HPDE6-E6E7 (cell line): ENCODE measurements around the gene DNAH17.

ENCODE experiments used
- DNase-seq: peaks from one replicate; pipeline ENCODE4 v3.0.0; 2011; ENCODE audit warnings: missing footprints; ENCODE audit errors: extremely low spot score

The DNAH17 gene

GRCh38 chr17:78577296-78577695 lies at the start of gene DNAH17:
Gene DNAH17, minus strand, starts transcription at chr17:78577396. Its CDS starts 2,339 bp downstream, at chr17:78575057.
- no peak for DNase-seq

GRCh38 chr17:78624324-78625151 lies 47.3 kb upstream of the DNAH17 start:
- no peak for DNase-seq

- no peak for DNase-seq
Observed at GRCh38 chr17:78623541-78623940, 46.3 kb upstream of the DNAH17 start.

DNA sequence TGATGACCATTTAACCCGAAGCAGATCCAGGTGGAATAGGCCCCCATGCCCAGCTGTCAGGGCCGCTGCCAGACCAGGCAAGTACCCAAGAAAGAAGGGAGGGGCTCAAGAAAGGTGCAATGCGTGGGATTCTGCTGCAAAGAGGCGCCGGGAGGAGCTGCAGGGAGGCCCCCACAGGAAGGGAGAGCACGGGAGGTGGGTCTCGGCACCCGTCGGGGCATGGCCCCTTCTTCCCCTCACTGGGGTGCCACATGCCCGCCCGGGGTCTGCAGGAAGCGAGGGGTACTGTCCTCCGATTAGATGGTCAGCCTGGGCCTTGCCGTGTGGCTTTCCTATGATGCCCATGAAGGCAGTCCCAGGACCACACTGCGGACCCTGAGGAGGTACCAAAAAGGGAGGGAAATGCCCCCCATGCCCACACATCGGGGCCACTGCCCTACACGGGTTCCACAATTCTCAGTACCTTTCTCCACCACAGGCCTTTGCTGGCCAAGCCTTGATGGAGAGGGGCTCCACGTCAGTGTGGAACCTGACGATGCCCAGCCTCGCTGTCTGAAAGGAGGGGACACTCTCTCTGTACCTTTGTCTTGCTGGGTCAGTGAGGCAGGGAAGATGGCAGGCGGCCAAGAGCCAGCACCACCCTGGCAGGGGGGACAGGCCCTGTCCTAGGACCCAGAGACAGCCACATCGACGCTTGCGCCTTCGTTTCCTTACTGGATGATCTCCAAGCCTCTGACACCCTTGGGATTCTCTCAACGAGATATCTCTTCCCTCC lies 45.5 kb upstream of the DNAH17 start:
- DNase-seq: no peak

GRCh38 chr17:78621720-78622490 lies 44.7 kb upstream of the DNAH17 start:
- no peak for DNase-seq

DNA sequence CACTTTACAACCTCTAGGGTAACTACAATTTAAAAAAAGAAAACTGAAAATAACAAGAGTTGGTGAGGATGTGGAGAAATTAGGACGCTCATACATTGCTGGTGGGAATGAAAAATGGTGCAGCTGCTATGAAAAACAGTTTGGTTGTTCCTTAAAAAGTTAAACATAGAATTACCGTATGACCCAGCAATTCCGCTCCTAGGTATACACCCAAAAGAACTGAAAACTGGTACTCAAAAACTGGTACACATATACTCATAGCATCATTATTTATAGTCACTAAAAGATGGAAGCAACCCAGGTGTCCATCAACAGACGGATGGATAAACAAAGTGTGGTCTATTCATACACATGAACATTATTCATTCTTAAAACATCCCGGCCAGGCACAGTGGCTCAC lies 42.9 kb upstream of the DNAH17 start:
- DNase-seq: no peak

- DNase-seq: no peak
Observed at GRCh38 chr17:78619334-78619733, 42.1 kb upstream of the DNAH17 start.

DNA sequence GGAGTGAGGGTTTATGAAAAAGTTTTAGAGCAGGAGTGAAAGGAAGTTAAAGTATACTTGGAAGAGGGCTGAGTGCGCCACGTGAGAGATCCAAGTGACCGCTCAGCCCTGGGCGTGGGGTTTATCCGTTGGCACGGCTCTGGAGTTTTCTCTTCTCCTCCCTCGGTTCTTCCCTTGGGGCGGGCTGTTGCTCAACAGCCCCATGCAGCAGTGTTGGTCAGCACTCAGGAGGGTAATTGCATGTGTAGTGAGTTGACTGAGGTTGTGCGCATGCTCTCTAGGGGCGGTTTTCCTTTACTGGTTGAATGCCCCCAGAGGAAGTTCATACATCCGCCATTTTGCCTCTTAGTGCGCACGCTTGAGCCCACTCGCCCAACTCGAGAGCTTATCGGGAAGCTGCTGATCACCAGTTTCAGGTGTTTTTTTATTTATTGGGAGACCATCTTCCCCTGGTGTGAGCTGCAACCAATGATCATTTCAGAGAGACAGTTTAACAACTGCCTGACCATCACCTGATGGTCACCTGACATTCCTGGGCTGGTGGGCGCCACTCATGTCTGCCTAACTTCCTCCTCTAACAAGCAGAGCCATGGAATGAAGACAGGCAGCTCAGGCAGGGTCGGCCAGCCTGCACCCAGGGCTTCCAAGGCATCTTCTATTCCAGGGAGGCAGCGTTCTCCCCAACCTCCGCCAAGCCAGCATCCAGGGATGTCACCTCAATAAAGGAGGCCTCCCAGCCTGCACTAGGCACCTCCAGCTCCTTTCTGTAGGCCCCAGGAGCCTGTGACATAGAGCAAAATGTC lies 41.3 kb upstream of the DNAH17 start:
- DNase-seq: no peak

GRCh38 chr17:78617511-78618061 lies 40.4 kb upstream of the DNAH17 start:
- DNase-seq: no peak

GRCh38 chr17:78616946-78617345 lies 39.8 kb upstream of the DNAH17 start:
- DNase-seq: no peak

GRCh38 chr17:78615631-78616030 lies 38.4 kb upstream of the DNAH17 start:
- no peak for DNase-seq

GRCh38 chr17:78613416-78613815 lies 36.2 kb upstream of the DNAH17 start:
- DNase-seq: no peak

DNA sequence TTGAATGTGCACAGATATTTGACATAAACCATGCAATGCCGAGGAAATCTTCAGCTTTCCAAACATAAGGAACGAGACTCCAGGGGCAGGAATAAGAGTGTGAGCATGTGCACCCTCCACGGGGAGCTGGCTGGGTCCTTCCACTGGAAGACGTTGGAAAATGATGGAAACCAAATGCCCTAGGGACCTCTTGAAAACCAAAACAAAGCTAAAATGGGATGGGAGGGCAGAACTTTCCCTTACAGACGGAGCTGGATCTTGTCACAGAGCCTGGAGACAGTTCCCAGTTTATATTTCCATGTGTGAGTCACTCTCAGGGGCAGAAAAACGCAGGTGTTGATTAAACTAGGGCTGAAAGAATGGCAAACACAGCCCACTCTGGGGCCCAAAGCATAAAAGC lies 34.4 kb upstream of the DNAH17 start:
- no peak for DNase-seq

GRCh38 chr17:78610951-78611511 lies 33.8 kb upstream of the DNAH17 start:
- no peak for DNase-seq

DNA sequence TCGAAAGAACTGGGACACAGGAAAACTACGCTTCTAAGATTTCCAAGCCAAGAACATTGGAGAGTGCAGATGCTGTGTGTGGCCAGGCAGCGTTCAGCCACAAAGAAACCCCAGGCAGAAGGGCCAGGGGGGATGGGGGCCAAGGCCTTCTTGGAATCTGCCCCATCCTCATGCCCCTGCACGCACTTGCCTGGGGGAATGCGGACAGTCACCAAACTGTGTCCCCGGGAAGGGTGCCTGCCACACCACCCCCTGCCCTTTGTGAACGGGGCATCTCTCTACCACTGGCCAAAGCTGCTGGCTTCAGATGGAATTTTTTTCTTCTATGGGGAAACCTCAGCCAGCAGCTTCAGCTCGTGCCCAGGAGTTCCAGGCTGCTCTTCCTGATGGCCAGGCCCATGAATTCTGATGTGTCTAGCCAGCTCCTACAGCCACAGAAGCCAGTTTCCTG lies 32.0 kb upstream of the DNAH17 start:
- DNase-seq: no peak

GRCh38 chr17:78608804-78609186 lies 31.6 kb upstream of the DNAH17 start:
- no peak for DNase-seq

DNA sequence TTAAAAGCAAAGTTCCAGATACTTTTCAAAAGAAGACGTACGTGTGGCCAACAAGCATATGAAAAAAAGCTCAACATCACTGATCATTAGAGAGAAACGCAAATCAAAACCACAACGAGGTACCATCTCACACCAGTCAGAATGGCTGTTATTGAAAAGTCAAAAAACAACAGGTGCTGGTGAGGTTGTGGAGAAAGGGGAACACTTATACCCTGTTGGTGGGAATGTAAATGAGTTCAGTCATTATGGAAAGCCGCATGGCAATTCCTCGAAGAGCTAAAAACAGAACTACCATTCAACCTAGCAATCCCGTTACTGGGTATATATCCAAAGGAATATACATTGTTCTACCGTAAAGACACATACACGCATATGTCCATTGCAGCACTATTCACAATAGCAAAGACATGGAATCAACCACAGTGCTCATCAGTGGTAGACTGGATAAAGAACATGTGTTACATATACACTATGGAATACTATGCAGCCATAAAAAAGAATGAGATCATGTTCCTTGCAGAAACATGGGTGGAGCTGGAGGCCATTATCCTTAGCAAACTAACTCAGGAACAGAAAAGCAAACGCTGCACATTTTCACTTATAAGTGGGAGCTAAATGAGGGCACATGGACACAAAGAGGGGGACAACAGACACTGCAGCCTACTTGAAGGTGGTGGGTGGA lies 31.1 kb upstream of the DNAH17 start:
- no peak for DNase-seq

DNA sequence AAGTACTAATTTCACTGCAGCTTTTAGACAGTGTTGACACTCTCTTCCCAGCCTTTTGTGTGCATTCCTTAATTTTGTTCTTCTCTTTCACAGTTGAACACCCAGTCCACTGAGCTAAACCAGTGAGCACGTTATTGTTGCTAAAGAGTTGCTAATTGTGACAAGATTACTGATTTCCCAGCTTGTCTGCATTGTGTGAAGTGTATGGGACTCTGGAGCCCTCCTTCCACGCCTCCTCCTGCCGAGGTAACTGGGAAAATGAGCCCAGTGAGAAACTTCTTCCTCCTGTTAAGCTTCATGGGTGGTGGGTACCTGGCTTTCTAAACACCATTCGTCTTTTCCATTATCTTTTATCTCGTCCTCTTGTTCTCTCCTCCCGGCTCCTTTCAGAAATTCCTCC lies 29.8 kb upstream of the DNAH17 start:
- DNase-seq: no peak

GRCh38 chr17:78605886-78606285 lies 28.7 kb upstream of the DNAH17 start:
- no peak for DNase-seq

- no peak for DNase-seq
Observed at GRCh38 chr17:78605429-78605828, 28.2 kb upstream of the DNAH17 start.
